ENCODE measurements around the gene TEX2.

- TF ChIP-seq, protein P1, sequence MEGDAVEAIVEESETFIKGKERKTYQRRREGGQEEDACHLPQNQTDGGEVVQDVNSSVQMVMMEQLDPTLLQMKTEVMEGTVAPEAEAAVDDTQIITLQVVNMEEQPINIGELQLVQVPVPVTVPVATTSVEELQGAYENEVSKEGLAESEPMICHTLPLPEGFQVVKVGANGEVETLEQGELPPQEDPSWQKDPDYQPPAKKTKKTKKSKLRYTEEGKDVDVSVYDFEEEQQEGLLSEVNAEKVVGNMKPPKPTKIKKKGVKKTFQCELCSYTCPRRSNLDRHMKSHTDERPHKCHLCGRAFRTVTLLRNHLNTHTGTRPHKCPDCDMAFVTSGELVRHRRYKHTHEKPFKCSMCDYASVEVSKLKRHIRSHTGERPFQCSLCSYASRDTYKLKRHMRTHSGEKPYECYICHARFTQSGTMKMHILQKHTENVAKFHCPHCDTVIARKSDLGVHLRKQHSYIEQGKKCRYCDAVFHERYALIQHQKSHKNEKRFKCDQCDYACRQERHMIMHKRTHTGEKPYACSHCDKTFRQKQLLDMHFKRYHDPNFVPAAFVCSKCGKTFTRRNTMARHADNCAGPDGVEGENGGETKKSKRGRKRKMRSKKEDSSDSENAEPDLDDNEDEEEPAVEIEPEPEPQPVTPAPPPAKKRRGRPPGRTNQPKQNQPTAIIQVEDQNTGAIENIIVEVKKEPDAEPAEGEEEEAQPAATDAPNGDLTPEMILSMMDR (IDR thresholded peaks at IDR 0.05), result no peak
- TF ChIP-seq TP53 (CRISPR knock-in tag; IDR thresholded peaks at IDR 0.05) (no peak), E2F5 (CRISPR knock-in tag; IDR thresholded peaks at IDR 0.05) (no peak), PRRX2 (CRISPR knock-in tag; IDR thresholded peaks at IDR 0.05) (no peak), ZNF263 (CRISPR knock-in tag; IDR thresholded peaks at IDR 0.05; ENCODE audit: low read depth) (no peak)
Observed at GRCh38 chr17:64128787-64129514, 134.1 kb downstream of the TEX2 start.

All from WTC11 (cell line).